Stimulated activated CD8-positive, alpha-beta memory T cell treated with anti-CD3 and anti-CD28 coated beads, Interleukin-12 subunit alpha, Interleukin-12 subunit beta, amount 100 ng/mL, for 1 hour (primary cell): Measurements from ENCODE around the gene P2RX5.
A peak's percentile ranks its signal among the peaks of the same experiment; 100 is the strongest.
"Not testable (repeated sequence)": the region's sequence is repeated elsewhere in the genome, so short reads cannot be mapped to it uniquely, and the experiment has no call there.

Experiments
- DNase-seq: peaks from one replicate; pipeline ENCODE4 v3.0.0-alpha.2; 2020; ENCODE audit warnings: low read depth

Gene P2RX5

GRCh38 chr17:3712811-3713463, 17.0 kb upstream of the P2RX5 start:
- no peak for DNase-seq

- DNase-seq, result peak; percentile 45
Measured at GRCh38 chr17:3710951-3711383, 15.0 kb upstream of the P2RX5 start.

GRCh38 chr17:3708366-3708765, 12.4 kb upstream of the P2RX5 start:
- no peak for DNase-seq

GRCh38 chr17:3705718-3705984, 9.7 kb upstream of the P2RX5 start:
- not testable (repeated sequence) for DNase-seq

DNA sequence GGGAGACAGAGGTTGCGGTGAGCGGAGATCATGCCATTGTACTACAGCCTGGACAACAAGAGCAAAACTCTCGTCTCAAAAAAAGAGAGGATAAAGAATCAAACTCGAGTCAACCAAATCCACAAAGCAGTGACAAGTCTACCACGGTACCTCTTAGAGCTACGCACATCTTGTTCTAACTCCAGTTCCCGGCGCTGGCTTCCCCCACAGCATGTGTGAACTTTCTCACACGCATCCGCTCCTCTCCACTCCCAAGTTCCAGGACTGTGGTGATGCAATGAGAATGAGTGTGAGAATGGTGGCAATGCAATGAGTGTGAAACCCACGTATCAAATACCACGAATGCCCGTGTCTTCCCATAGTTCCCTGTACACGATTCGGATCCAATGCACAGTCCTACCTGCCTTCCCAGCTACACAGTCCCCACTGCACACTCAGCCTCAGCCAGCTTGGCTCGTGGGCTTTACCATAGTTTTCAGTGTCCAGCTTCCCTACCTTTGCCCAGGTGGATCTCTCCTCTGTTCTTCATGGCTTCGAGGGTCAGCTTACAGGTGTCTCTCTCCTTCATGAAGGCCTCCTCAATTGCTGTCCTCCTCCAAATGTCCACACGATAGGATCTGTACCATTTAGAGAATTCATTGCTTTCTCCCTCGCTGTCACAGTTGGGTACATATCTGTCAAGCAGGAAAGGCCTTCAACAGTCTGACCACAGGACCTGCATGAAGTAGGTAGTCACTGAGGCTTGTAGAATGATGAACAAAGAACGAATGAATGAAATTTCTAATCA, 9.2 kb upstream of the P2RX5 start:
- no peak for DNase-seq

- DNase-seq, result not testable (repeated sequence)
Measured at GRCh38 chr17:3702041-3702539, 6.1 kb upstream of the P2RX5 start.

DNA sequence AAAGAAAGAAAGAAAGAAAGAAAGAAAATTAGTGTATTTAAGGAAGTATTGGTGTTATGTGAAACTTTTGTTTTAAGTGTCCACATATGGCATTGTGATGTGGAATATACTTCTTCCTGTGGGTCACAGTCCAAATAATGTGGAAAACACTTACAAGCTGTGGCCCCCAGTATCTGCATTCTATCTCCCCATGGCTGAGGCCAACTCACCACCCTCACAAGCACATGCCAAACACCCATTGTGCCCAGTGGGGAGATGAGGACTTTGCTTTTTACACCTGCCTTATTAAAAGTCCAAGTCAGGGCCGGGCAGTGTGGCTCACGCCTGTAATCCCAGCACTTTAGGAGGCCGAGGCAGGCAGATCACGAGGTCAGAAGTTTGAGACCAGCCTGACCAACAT, 4.0 kb upstream of the P2RX5 start:
- DNase-seq, result no peak

- no peak for DNase-seq
Measured at GRCh38 chr17:3698139-3698538, 2.2 kb upstream of the P2RX5 start.

GRCh38 chr17:3697103-3697476, 1.1 kb upstream of the P2RX5 start:
- no peak for DNase-seq

DNA sequence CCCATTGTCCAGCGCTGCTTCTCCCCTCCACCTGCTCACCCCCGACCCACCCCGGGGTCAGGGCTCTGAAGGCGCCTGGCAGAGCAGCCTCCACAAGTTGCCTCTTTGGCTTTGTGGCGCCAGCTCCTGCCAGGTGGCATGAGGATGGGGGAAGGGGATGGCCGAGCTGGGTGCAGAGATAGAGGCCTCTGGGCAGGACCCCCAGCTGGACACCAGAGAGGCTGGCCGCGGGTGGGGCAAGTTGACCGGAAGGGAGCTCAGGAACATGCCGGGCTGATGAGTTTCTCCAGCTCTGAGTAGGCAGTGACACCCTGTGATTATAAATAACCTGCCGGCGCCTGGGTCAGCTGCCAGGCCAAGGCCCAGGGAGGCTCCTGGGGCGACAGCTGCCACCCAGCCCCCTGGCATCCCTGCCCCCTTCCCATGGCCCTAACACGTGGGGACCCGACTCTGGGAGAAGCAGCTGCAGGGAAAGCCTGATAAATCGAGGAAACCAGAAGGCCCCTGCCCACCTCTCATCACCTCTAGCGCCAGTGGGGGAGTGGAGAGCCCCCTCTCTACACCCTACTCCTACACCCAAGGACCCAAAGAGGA, 729 bp downstream of the P2RX5 start:
- DNase-seq, result no peak

DNA sequence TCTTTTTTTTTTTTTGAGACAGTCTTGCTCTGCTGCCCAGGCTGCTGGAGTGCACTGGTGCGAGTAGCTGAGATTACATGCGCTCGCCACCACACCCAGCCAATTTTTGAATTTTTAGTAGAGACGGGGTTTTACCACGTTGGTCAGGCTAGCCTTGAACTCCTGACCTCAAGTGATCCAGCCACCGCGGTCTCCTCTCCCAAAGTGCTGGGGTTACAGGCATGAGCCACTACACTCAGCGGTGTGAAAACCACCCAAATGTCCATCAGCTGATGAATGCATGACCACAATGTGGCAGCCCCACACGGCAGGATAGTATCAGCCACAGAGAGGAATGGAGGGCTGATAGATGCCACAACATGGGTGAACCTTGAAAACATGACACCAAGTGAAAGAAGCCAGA, 2.1 kb downstream of the P2RX5 start:
- no peak for DNase-seq

DNA sequence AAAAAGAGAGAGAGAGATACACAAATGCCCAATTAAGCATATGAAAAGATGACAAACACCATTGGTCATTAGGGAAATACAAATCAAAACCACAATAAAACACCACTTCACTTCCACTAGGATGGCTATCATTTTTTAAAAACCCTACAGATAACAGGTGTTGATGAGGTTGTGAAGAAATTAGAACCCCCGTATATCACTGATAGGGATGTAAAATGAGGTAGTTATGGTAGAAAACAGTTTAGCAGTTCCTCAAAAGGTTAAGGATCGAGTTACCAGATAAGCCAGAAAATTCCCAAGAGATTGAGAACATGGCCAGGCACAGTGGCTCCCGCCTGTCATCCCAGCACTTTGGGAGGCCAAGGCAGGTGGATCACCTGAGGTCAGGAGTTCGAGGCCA, 2.8 kb downstream of the P2RX5 start:
- no peak for DNase-seq

DNA sequence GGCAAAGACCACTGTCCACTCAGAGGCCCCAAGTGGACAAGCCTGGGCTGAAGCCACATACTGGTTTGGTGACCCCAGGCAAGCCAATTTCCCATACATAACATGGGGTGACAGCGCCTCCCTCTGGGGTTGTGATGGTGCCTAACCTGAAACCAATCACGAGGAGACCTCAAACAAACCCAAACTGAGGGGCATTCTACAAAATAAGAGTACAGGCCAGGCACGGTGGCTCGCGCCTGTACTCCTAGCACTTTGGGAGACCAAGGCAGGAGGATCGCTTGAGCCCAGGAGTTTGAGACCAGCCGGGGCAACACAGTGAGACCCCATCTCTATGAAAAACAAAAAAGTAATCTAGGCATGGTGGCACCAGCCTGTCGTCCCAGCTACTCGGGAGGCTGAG, 3.6 kb downstream of the P2RX5 start:
- no peak for DNase-seq

DNA sequence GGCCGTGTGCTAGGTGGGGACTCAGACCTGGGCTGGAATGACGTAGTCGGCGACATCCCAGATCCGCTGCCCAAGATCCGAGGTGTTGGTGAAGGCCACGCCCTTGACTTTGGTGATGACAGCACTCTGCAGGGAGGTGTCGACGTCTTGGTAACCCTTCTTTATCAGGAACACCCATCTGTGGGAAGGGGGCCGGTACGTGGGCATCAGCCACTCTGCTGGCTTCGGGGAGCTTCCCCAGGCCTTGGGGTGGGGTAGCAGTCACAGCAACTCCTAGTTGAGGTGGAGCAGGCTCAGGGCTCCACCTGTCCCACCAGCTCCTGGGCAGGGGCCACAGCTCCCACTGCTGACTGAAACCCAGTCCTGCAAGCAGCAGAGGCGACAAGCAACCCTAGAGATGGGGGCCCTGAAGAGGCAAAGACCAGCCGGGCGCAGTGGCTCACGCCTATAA, 4.3 kb downstream of the P2RX5 start:
- no peak for DNase-seq

GRCh38 chr17:3690094-3690715, 5.8 kb downstream of the P2RX5 start:
- no peak for DNase-seq

DNA sequence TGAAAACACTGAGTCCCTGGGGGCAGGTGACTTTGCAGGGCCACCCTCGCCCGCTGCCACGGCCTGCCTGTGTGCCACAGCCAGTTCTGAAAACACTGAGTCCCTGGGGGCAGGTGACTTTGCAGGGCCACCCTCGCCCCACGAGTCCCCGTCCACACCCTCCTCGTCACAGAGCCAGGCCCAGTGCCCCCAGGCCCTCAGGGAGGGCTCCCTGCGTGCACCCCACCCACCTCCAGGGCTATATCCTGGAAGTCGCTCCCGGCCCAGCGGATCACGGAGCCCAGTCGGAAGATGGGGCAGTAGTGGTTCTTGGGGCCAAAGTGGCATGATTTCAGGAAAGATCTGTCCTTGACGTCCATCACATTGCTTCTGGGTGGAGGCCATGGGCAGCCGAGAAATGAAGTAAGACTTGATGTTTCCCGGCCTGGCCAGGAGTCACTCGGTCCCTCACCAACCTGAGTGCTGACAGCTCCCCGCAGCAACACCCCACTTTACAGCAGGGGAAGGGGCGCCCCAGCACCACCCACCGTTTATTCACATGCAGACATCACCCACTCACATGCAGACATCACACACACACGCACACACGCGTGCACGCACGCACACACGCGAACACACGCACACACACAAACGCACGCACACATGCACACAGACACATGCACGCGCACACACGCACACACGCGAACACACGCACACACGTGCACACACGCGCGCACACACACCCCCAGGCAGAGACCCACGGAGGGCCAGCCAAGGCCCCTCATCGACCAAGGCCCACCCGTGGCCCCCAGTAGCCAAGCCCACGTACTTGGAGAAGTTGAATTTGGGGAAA, 6.5 kb downstream of the P2RX5 start:
- no peak for DNase-seq

GRCh38 chr17:3688852-3689261, 7.1 kb downstream of the P2RX5 start:
- no peak for DNase-seq

DNA sequence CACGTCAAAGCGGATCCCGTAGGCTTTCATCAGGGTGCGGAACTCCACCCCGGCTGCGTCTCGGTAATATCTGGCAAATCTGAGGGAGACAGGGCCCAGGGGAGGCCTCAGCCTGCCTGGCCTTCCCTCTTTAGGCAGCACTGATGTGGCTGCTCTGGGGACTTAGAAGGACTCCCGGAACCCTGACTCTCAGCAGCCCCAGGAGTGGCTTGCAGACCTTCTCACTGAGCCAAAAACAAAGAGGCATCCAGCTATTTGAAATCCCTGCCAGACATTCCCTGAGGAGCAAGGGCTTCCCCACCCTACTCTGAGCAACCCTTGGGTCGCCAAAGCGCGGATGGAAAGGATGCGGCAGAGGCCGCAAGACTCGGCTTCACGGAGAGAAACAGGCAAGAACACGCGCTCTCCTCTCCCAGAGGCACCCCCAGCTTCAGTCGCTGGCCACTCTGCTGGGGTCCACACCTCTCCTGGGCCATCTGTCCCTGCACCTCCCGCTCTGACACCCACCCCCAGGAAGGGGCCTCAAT, 7.9 kb downstream of the P2RX5 start:
- DNase-seq, result no peak

GRCh38 chr17:3685174-3685573, 10.8 kb downstream of the P2RX5 start:
- no peak for DNase-seq

GRCh38 chr17:3683054-3683511, 12.9 kb downstream of the P2RX5 start:
- peak; percentile 25 for DNase-seq

GRCh38 chr17:3682033-3682432, 13.9 kb downstream of the P2RX5 start:
- DNase-seq, result no peak

DNA sequence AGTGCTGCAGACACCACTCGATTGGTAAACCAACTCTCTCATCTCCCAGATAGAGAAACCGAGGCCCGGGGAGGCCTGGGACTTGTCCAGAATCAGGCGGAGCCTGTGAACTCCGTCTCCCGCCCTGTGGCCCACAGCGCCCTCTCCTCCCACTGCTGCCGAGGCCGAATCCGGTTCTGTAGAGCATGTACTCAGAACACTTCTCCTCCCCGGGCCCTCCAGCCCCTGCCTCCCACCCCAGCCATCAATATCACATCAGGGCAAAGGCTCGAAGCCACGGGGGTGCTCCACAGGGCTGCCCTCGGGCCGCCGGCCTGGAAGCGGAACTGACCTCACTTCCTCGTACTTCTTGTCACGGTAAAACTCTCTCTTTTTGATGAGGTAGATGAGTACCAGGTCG, 14.4 kb downstream of the P2RX5 start:
- no peak for DNase-seq
